HepG2 (cell line): Measurements from ENCODE around the gene PCOLCE2. TPM values are rescaled to one million over a fixed set of nuclear protein-coding genes. Genes with fewer than 3 reads are reported as not detected.

Source experiments
- ATAC-seq: fragments of 200-7000 bp; cut with Tn5 transposase; 3 replicates; pipeline ENCODE4 v1.9.1; 2020; ENCODE audit warnings: mild to moderate bottlenecking, moderate library complexity
- BruUV-seq: library from RNA; stranded (reverse); fragments of 400-500 nt; replicated peaks from 2 replicates; lab custom pipeline; 2021; lab: Mats Ljungman, UMichigan
- CTCF ChIA-PET: fragments of 300-600 bp; formaldehyde crosslinking; extraction: SDS; loops from one replicate; lab custom pipeline; 2021; ENCODE audit warnings: low total read pairs, inconsistent platforms, low intra/inter-chr PET ratio; lab: Yijun Ruan, JAX
- POLR2A ChIA-PET: fragments of 350-600 bp; sonication (Branson Sonifier 250); formaldehyde crosslinking; loops from one replicate; lab custom pipeline; 2020; ENCODE audit warnings: antibody characterized with exemption, inconsistent platforms; lab: Yijun Ruan, JAX
- DNase-seq: peaks from one replicate; pipeline ENCODE4 v3.0.0-alpha.2; 2015; ENCODE audit warnings: low spot score
- FAIRE-seq: peaks from 3 replicates; lab custom pipeline; 2011; peaks lifted over from hg19 to GRCh38; lab: Jason Lieb, UNC
- H2AFZ ChIP-seq: one replicate; pipeline ENCODE4 v1.6.1; 2011; ENCODE audit warnings: low read length, inconsistent platforms
- H3K27ac ChIP-seq: fragments of 300-600 bp; 3 replicates; pipeline ENCODE4 v1.8.0; 2011; ENCODE audit warnings: mixed run types, mild to moderate bottlenecking, mixed read lengths, low read length, inconsistent platforms; ENCODE audit not compliant: insufficient read depth; ENCODE audit errors: extremely low read length
- H3K27me3 ChIP-seq, 2 experiments: fragments of 200-600 bp in 1 of 2; 2 replicates in 1 of 2; 3 replicates in 1 of 2; pipeline versions ENCODE4 v1.6.0 to v1.8.0; 2011; ENCODE audit warnings: low read length in 2 of 2, mild to moderate bottlenecking in 2 of 2, moderate library complexity in 2 of 2, inconsistent platforms in 1 of 2; ENCODE audit not compliant: insufficient read depth in 2 of 2, control insufficient read depth in 1 of 2
- H3K36me3 ChIP-seq, 2 experiments: fragments of 200-600 bp in 1 of 2; replicated peaks in 1 of 2; 2 replicates in 1 of 2; 3 replicates in 1 of 2; pipeline versions ENCODE4 v1.5.1 to v1.8.0; 2011; ENCODE audit warnings: low read length in 2 of 2, inconsistent platforms in 1 of 2; ENCODE audit not compliant: insufficient read depth in 2 of 2, control insufficient read depth in 1 of 2
- H3K4me1 ChIP-seq: 2 replicates; pipeline ENCODE4 v1.5.1; 2012; ENCODE audit warnings: low read length, inconsistent platforms; ENCODE audit not compliant: insufficient read depth
- H3K4me2 ChIP-seq: 2 replicates; pipeline ENCODE4 v1.6.0; 2011; ENCODE audit warnings: low read depth, low read length, inconsistent platforms
- H3K4me3 ChIP-seq, 3 experiments: fragments of 200-600 bp in 1 of 3; sonication (generic), shearing (Covaris generic) in 1 of 3; replicated peaks in 1 of 3; 2 replicates each; pipeline ENCODE4 v1.5.1; 2011 to 2016; ENCODE audit warnings: low read length in 3 of 3, inconsistent platforms in 2 of 3, low read depth in 2 of 3, mild to moderate bottlenecking in 2 of 3, control low read depth in 1 of 3, mixed read lengths in 1 of 3; ENCODE audit not compliant: insufficient read depth in 1 of 3
- H3K79me2 ChIP-seq: one replicate; pipeline ENCODE4 v1.6.1; 2011; ENCODE audit warnings: low read length, inconsistent platforms; ENCODE audit not compliant: insufficient read depth
- H3K9ac ChIP-seq: 2 replicates; pipeline ENCODE4 v1.6.0; 2011; ENCODE audit warnings: mild to moderate bottlenecking, low read depth, low read length, inconsistent platforms; ENCODE audit not compliant: insufficient read depth
- H3K9me3 ChIP-seq: 2 replicates; pipeline ENCODE4 v1.5.1; 2012; ENCODE audit warnings: mild to moderate bottlenecking, low read length
- H4K20me1 ChIP-seq: 2 replicates; pipeline ENCODE4 v1.6.0; 2011; ENCODE audit warnings: inconsistent platforms, mild to moderate bottlenecking, low read length, moderate library complexity; ENCODE audit not compliant: insufficient read depth
- ADNP ChIP-seq: sonication (generic); formaldehyde crosslinking; IDR thresholded peaks from 2 replicates; pipeline ENCODE4 v1.4.0; 2020; ENCODE audit warnings: missing genetic modification reagents
- ARNT2 ChIP-seq: sonication (generic); formaldehyde crosslinking; IDR thresholded peaks from 2 replicates; pipeline ENCODE4 v1.8.0; 2022; ENCODE audit warnings: mild to moderate bottlenecking, low read depth, missing genetic modification reagents, moderate library complexity
- HNRNPUL1 ChIP-seq: fragments of 200-400 bp; formaldehyde crosslinking; IDR thresholded peaks from 2 replicates; pipeline ENCODE4 v1.6.1; 2017; ENCODE audit warnings: low read depth, mild to moderate bottlenecking, low read length, moderate library complexity
- SIN3A ChIP-seq: IDR thresholded peaks from 2 replicates; pipeline ENCODE4 v1.6.1; 2011; ENCODE audit warnings: low read depth, mild to moderate bottlenecking, control low read depth, low read length, borderline replicate concordance
- TBP ChIP-seq: sonication (generic); formaldehyde crosslinking; IDR thresholded peaks from 2 replicates; pipeline ENCODE4 v1.5.0; 2020; ENCODE audit warnings: missing genetic modification reagents
- ZIK1 ChIP-seq: sonication (generic); formaldehyde crosslinking; IDR thresholded peaks from 2 replicates; pipeline ENCODE4 v1.5.0; 2020; ENCODE audit warnings: mild to moderate bottlenecking, low read depth, missing genetic modification reagents, borderline replicate concordance
- ZNF337 ChIP-seq: sonication (generic); formaldehyde crosslinking; IDR thresholded peaks from 2 replicates; pipeline ENCODE4 v1.5.1; 2020; ENCODE audit warnings: missing genetic modification reagents, low read depth, mild to moderate bottlenecking, borderline replicate concordance
- ZNF598 ChIP-seq: sonication (generic); formaldehyde crosslinking; IDR thresholded peaks from 2 replicates; pipeline ENCODE4 v1.5.1; 2020; ENCODE audit warnings: mild to moderate bottlenecking, missing genetic modification reagents, borderline replicate concordance
- ZNF619 ChIP-seq: sonication (generic); formaldehyde crosslinking; IDR thresholded peaks from 2 replicates; pipeline ENCODE4 v1.4.0; 2020; ENCODE audit warnings: mild to moderate bottlenecking, missing genetic modification reagents
- ZNF766 ChIP-seq: sonication (generic); formaldehyde crosslinking; IDR thresholded peaks from 2 replicates; pipeline ENCODE4 v1.5.0; 2020; ENCODE audit warnings: missing genetic modification reagents, borderline replicate concordance
- ZNF781 ChIP-seq: sonication (generic); formaldehyde crosslinking; IDR thresholded peaks from 2 replicates; pipeline ENCODE4 v1.5.1; 2020; ENCODE audit warnings: borderline replicate concordance, mild to moderate bottlenecking, missing genetic modification reagents; ENCODE audit errors: not compliant biosample characterization
- ZSCAN21 ChIP-seq: sonication (generic); formaldehyde crosslinking; IDR thresholded peaks from 2 replicates; pipeline ENCODE4 v1.8.0; 2022; ENCODE audit warnings: mild to moderate bottlenecking, missing genetic modification reagents, moderate library complexity, borderline replicate concordance
- WGBS: methylation state at CpG from one replicate; pipeline ENCODE4 v1.1.6; 2017; ENCODE audit warnings: low lambda C conversion rate; 5-methylcytosine and 5-hydroxymethylcytosine counted together
- in situ Hi-C: cut with HindIII; loops from 2 replicates; pipeline ENCODE4 v1.10.0; 2017; ENCODE audit warnings: low pct_unique_long_range_greater_than_20kb; ENCODE audit not compliant: extremely low pct_ligation_motif_present
- intact Hi-C: fragments of 100-400 bp; cut with micrococcal nuclease; formaldehyde crosslinking; loops from one replicate; pipeline ENCODE4 v1.10.0; 2022; ENCODE audit not compliant: unreplicated experiment
- polyA plus RNA-seq, 8 experiments: library from polyadenylated mRNA; depleted of rRNA in 3 of 8; stranded (reverse) in 7 of 8; unstranded in 1 of 8; fragments of >200 nt; fragmentation: Illumina TruSeq in 4 of 8; extraction: Trizol in 4 of 8; gene quantifications; 2 replicates each; pipeline versions ENCODE4 v1.2.1 to v1.2.3, GENCODE V29; 2011 to 2016; ENCODE audit warnings: low read depth in 4 of 8, missing spikeins in 1 of 8, mixed read lengths in 1 of 8; ENCODE audit not compliant: insufficient read depth in 1 of 8
- total RNA-seq, 5 experiments: library from RNA; depleted of rRNA; stranded (reverse); fragments of >200 nt; fragmentation: Illumina TruSeq; extraction: Trizol; gene quantifications; 2 replicates each; pipeline ENCODE4 v1.2.3, GENCODE V29; 2016; ENCODE audit warnings: low read depth in 1 of 5
- TF ChIP-seq, protein P1 (sequence below): sonication (generic); formaldehyde crosslinking; conservative IDR thresholded peaks from 2 replicates; pipeline ENCODE4 v1.4.0; 2020; ENCODE audit warnings: mild to moderate bottlenecking, missing genetic modification reagents, moderate library complexity
- TF ChIP-seq, protein P2 (sequence below): sonication (generic); formaldehyde crosslinking; IDR thresholded peaks from 2 replicates; pipeline ENCODE4 v1.4.0; 2020; ENCODE audit warnings: missing genetic modification reagents

The PCOLCE2 gene
- total and polyA plus RNA-seq, 2 of the 13 experiments (the other 11 are each of a cell fraction or from before 2014, with no cell fraction given) = 0.71 to 2.0 TPM

DNA sequence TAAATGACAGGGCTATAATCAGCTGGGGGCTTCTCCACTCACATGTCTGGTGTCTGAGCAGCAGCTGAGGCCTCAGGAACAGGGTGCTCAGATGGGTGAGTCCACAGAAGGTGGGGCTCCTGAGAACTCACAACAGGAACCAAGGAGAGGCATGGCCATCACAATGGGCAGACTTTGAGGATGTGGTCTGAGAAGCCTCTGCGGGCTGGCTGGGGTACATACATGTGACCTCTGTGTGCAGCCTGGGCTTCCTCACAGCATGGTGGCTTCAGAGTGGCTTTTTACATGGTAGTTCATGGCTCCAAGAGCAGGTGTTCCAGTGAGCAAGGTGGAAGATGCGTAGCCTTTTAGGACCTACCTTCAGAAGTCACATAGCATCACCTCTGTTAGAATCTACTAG, 106.3 kb downstream of the PCOLCE2 start:
- in situ Hi-C loops (no loop called here), intact Hi-C loops (no loop called here)
- Histone ChIP-seq H2AFZ (no peak overlapping the region), H3K4me1 (no peaks in the 10 kb centered on the region), H3K36me3 (0 out of 5 replicates have a peak, but pooled peaks cover 1 to 11% of the 10 kb centered on the region in 2 experiments), H3K27ac (no peak overlapping the region), H3K27me3 (no peaks in the 10 kb centered on the region), H3K79me2 (no peaks in the 10 kb centered on the region), H3K9me3 (no peaks in the 10 kb centered on the region), H4K20me1 (no peaks in the 10 kb centered on the region), H3K4me3 (no peak overlapping the region), H3K9ac (no peak overlapping the region), H3K4me2 (no peak overlapping the region)
- WGBS = 100% methylated on average over 2 of the region's 2 CpGs
- POLR2A ChIA-PET = no interaction called here
- CTCF ChIA-PET = no interaction called here
- no peak for ATAC-seq
- TF ChIP-seq ZNF619 (no peak), ADNP (CRISPR knock-in tag) (no peak), ZSCAN21 (no peak), TBP (no peak), ZIK1 (CRISPR knock-in tag) (no peak), ZNF781 (CRISPR knock-in tag) (no peak), ZNF766 (no peak), ZNF337 (CRISPR knock-in tag) (no peak), SIN3A (no peak), HNRNPUL1 (no peak)
- FAIRE-seq = no peak
- no peak for DNase-seq
- BruUV-seq = no TSS peak

DNA sequence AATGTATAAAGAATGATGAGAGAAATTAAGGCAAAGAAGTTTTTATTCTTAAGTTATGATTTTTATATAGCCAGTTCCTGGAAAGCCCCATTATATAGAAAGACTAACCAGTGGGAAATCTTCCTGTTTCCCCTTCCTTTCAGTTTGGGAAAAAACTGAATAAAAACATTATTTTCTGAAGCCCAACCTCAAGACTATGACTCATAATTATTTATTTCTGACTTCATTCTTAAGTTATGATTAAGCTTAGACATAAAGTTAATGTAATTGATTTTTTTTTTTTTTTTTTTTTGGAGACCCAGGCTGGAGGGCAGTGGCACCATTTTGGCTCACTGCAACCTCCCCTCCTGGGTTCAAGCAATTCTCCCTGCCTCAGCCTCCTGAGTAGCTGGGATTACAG, 109.3 kb downstream of the PCOLCE2 start:
- H3K36me3 ChIP-seq = 0 out of 5 replicates have a peak, but pooled peaks cover 1 to 7% of the 10 kb centered on the region in 2 experiments
- FAIRE-seq (no peak), ATAC-seq (no peak), DNase-seq (no peak)
- BruUV-seq = no TSS peak
- CTCF ChIA-PET = no interaction called here
- intact Hi-C loops = no loop called here
- POLR2A ChIA-PET = no interaction called here
- no peak overlapping the region for H2AFZ ChIP-seq
- no peaks in the 10 kb centered on the region for H3K4me1 ChIP-seq
- H3K4me3 ChIP-seq = no peak overlapping the region
- no peaks in the 10 kb centered on the region for H4K20me1 ChIP-seq
- H3K9me3 ChIP-seq = no peaks in the 10 kb centered on the region
- H3K4me2 ChIP-seq = no peak overlapping the region
- no peak overlapping the region for H3K9ac ChIP-seq
- H3K27ac ChIP-seq = no peak overlapping the region
- no peaks in the 10 kb centered on the region for H3K79me2 ChIP-seq
- in situ Hi-C loops = no loop called here
- no peaks in the 10 kb centered on the region for H3K27me3 ChIP-seq
- TF ChIP-seq ARNT2 = no peak
- TF ChIP-seq, protein P1, sequence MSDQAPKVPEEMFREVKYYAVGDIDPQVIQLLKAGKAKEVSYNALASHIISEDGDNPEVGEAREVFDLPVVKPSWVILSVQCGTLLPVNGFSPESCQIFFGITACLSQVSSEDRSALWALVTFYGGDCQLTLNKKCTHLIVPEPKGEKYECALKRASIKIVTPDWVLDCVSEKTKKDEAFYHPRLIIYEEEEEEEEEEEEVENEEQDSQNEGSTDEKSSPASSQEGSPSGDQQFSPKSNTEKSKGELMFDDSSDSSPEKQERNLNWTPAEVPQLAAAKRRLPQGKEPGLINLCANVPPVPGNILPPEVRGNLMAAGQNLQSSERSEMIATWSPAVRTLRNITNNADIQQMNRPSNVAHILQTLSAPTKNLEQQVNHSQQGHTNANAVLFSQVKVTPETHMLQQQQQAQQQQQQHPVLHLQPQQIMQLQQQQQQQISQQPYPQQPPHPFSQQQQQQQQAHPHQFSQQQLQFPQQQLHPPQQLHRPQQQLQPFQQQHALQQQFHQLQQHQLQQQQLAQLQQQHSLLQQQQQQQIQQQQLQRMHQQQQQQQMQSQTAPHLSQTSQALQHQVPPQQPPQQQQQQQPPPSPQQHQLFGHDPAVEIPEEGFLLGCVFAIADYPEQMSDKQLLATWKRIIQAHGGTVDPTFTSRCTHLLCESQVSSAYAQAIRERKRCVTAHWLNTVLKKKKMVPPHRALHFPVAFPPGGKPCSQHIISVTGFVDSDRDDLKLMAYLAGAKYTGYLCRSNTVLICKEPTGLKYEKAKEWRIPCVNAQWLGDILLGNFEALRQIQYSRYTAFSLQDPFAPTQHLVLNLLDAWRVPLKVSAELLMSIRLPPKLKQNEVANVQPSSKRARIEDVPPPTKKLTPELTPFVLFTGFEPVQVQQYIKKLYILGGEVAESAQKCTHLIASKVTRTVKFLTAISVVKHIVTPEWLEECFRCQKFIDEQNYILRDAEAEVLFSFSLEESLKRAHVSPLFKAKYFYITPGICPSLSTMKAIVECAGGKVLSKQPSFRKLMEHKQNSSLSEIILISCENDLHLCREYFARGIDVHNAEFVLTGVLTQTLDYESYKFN (CRISPR knock-in tag) = no peak
- TF ChIP-seq ZNF598 = no peak
- TF ChIP-seq, protein P2, sequence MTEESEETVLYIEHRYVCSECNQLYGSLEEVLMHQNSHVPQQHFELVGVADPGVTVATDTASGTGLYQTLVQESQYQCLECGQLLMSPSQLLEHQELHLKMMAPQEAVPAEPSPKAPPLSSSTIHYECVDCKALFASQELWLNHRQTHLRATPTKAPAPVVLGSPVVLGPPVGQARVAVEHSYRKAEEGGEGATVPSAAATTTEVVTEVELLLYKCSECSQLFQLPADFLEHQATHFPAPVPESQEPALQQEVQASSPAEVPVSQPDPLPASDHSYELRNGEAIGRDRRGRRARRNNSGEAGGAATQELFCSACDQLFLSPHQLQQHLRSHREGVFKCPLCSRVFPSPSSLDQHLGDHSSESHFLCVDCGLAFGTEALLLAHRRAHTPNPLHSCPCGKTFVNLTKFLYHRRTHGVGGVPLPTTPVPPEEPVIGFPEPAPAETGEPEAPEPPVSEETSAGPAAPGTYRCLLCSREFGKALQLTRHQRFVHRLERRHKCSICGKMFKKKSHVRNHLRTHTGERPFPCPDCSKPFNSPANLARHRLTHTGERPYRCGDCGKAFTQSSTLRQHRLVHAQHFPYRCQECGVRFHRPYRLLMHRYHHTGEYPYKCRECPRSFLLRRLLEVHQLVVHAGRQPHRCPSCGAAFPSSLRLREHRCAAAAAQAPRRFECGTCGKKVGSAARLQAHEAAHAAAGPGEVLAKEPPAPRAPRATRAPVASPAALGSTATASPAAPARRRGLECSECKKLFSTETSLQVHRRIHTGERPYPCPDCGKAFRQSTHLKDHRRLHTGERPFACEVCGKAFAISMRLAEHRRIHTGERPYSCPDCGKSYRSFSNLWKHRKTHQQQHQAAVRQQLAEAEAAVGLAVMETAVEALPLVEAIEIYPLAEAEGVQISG = no peak
